Epithelial cell of prostate (primary cell): ENCODE results near the gene ZBP1.

ENCODE experiments used
- DNase-seq: peaks from one replicate; pipeline ENCODE4 v3.0.0-alpha.2; 2011; ENCODE audit warnings: low read depth, low spot score
- H3K27ac ChIP-seq: fragments of 450-650 bp; 2 replicates; pipeline ENCODE4 v1.5.1; 2017; ENCODE audit warnings: mild to moderate bottlenecking

The ZBP1 gene

DNA sequence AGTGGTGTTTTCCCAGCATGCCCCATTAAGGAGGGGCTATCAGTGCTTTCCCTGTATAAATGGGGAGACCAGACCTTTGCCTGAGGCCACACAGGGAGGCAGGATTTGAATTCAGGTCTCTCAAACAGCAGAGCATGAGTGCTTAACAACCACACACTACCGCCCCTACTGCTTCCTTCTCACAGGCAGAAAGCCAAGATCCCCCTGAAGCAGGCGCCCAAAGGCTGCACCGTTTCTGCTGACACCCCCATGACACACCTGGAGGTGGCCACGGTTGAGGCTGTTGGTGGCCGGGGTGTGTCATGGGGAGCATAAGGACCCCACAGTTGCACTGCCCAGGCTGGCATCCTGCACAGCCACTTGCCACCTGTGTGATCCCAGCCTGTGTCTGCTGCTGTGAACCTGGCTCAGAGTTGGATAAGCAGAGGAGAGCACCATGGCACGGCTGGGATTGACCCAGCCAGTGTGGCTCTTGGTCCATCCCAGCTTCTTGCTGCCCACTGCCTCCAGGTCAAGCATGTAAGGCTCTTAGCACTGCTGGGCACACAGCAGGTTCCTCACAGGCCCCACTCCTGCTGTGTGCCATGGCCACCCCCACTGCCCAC is 31.0 kb downstream of the ZBP1 start:
- H3K27ac ChIP-seq = no peak overlapping the region
- DNase-seq = no peak

- no peak for DNase-seq
- no peak overlapping the region for H3K27ac ChIP-seq
Observed at GRCh38 chr20:57588596-57588995, 31.6 kb downstream of the ZBP1 start.

- no peak for DNase-seq
- H3K27ac ChIP-seq = no peak overlapping the region
Observed at GRCh38 chr20:57587989-57588377, 32.2 kb downstream of the ZBP1 start.

GRCh38 chr20:57587278-57587988 is 32.8 kb downstream of the ZBP1 start:
- H3K27ac ChIP-seq = no peak overlapping the region
- DNase-seq = no peak

DNA sequence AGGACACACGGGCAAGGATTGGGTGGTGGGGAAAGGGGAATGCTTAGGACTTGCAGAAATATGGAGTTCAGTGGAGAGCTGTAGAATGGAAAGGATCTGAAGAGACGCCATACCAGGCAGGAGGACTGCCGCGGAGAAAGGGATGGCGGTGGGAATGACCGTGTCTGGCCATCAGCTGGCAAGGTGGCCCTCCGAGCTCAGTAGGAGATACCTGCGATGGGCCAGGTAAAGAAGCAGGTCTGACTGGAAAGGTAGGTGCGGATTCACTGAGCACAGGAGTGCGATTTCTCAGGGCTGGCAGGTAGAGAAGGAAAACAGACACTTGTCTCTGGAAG is 33.3 kb downstream of the ZBP1 start:
- no peak overlapping the region for H3K27ac ChIP-seq
- no peak for DNase-seq

DNA sequence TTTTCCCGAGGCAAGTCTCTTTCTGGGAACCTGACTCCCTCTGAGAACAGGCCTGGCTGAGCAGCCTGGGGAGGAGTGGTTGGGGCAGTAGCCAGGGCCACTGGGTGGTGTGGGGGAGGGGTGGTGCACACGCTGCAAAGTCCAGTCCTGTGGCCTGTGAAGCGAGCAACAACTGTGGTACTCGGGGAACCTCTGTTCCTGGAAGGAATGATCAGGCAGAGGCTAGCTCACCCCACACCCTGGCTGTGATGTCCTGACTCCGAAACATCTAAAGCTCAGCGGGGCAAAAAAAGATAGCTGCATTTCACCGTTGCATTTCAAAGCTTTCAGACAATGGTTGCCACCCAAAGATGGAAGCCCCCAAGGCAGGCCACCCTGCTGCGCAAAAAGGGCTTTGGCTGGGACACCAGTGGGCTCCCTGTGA is 33.8 kb downstream of the ZBP1 start:
- no peak for DNase-seq
- no peak overlapping the region for H3K27ac ChIP-seq

DNA sequence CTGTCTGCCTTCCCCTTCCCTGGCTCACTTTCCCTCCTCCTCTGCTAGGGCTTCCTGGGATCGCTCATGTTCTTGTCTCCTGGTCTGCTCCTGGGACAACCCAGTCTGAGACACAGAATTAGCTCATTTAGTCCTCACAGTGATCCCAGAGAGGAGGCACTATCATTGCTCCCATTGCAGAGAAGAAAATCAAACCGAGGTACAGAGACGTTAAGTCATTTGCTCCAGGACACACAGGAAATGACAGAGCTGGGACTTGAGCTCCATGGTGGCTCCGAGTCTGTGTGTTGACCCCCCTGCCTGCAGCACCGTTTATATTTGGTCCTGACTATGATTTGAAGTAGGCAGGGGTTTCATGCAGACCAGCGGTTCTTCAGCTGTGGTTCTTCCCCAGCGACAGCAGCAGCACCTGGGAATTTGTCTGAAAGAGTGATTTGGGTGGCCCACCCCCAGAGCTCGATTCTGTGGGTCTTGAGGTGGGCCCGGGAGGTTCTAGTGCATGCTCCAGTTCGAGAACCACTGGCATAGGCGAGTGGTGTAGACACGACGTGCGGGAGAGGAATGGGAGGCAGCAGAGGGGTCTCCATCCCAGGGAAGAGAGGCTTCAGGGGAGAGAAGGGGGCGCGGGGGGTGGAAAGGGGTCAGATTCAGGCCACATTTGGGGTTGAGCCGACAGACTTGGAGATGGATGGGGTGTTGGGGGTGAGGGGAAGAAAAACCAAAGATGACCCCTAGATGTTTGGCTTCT is 34.6 kb downstream of the ZBP1 start:
- DNase-seq = no peak
- no peak overlapping the region for H3K27ac ChIP-seq

DNA sequence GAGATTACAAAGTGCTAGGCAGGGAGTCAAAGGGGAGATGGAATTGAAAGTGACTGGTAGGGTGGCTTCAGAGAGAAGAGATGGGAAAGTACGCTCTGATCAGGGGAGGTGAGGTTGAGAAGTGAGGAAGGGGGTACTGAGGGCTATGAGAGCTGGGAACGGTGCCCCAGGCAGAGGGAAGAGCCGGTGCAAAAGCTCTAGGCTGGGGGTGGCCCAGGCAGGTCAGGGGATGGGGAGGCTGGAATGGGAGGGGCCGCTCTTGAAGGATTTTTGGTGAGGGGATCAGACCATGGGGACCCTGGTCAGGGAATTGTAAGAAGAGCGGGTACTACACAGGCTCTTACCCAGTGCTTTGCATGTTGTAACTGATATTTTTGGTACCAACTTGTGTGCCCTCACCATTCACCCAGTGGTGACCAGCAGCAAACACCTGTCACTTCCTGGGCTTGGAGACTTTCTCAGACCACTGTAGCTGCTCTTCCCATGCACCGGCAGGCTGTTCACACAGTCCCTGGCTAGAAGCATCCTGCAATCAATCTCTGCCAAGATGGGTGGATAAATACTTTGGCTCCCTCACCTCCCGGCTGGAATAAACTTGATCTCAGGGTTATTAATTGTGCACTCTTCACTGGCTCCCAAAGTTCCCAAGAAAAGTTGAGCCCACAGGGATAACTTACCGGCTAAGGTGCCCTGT is 35.3 kb downstream of the ZBP1 start:
- no peak overlapping the region for H3K27ac ChIP-seq
- DNase-seq = no peak

DNA sequence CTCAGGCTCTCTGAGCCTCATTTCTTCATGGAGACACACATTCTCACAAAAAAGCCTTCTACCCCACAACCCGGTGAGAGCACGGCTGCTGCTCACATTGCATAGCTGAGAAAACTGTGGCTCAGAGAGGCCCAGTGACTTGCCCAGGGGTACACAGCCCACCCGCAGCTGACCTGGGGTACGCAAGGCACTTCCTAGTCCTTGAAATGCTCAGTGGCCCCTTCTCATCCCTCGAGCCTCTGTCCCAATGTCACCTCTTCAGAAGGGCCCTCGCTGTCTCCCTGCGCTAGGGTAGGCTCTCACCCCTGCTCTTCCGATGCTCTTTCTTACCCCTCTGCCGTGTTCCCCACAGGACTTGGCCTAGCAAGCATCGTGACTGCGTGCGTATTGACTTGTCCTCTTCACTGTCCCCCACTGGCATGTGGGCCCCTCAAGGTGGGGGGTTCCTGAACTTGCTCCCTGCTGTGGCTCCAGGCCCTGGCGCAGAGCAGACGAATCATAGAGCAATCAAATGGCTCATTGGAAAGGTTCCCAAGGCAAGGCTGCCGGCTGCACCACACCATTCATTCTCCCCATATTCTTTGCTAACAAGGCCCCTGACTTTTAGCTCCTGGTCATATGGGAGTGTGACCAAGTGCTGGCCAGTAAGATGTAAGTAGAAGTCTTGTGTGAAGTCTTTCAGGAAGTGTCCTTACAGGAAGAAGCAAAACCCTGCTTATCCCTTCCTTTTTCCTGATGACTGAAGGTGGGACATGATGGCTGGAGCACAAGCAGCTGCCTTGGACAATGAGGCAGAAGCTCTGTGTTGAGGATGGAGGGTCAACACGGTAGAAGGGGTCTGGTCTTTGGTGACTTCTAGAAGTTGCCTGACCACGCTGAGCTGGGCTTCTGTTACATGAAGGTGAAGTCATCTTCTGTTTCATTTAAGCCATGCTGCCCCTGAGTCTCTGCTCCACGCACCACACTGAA is 36.7 kb downstream of the ZBP1 start:
- no peak for DNase-seq
- H3K27ac ChIP-seq = no peak overlapping the region

DNA sequence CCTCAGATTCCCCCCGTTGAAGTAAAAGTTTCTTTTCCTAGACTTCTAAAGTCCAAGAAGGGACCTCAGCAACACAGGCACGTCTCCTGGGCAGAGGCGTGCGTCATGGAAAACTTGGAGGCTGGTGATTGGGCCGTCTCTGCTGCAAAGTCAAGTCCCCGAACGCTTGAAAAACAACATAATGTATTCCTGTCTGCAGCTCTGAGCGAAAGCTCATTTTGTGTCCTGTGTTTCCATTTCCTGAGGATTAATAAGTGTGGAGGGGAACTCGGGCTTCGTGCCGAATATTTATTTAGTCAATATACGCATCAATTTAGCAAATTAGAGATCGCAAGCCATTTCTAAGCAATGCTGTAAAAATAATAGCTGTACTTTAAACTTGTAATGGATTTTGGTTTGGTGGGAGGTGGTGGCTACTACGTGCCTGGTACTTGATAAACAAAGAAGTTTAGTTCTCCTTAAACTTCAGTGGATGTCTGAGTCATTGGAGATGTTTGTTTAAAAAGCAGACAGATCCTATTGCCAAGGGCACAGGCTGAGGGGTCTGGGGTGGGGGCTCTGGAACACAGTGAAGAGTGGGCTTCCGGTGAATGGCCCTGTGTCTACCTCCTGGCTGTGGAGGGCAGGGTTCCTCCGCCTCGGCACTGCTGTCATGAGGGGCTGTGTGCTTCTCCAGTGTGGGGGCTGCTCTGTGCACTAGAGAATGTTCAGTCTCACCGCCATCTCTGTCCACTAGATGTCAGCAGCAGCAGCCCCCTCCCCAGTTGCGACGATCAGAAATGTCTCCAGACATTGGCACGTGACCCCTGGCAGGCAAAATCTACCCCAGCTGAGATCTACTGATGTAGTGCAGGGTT is 37.6 kb downstream of the ZBP1 start:
- no peak for DNase-seq

DNA sequence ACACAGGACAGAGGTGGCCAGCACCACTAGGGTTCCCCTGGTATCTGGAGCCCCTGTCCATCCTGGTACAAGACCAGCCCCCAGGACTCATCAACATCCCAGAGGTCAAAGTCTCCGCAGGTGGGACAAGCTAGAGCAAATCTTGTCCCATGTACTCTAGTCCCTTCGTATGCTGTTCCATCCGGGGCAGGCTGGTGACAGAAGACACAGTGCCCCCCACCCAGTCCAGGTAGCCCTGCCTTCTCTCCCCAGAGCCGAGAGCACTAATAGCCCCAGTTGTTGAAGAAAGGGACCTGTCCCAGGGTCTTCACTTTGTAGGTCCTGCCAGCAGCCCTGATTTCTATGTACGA is 38.2 kb downstream of the ZBP1 start:
- DNase-seq = no peak
- H3K27ac ChIP-seq = no peak overlapping the region

More for the DNA sequence above, 37.6 kb downstream of the ZBP1 start:
- H3K27ac ChIP-seq = no peak overlapping the region

- H3K27ac ChIP-seq = no peak overlapping the region
- no peak for DNase-seq
Observed at GRCh38 chr20:57581202-57582028, 38.8 kb downstream of the ZBP1 start.

DNA sequence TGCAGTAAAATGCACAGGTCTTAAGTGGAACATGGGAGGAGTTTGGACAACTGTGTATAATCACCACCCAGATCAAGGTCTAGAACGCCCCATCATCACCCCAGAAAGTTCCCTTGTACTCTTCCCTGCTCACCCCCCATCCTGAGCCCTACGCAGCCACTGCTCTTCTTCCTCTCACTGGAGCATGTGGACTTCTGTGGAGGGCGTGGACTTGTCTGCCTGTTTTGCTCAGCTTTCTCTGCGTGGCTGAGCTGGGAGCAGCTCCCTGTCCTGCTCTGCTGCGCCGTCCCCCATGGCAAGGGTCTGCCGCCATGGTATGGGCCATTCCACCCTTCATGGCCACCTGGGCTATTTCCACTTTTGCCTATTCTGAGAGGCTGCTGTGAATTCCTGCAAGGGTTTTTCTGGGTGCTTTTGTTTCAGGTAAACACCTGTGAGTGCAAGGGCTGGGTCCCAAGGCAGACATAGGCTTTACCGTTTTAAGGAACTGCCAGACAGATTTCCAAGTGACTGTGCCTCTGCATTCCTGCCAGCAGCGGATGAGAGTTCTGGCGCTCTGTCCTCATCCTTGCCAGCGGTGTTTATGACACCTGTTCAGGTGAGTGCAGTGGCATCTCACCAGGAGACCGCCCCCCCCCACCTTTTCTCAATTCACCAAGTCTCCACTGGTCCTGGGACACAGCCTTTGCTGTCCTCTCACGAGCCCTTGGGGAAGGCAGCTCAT is 39.6 kb downstream of the ZBP1 start:
- H3K27ac ChIP-seq = no peak overlapping the region
- no peak for DNase-seq

DNA sequence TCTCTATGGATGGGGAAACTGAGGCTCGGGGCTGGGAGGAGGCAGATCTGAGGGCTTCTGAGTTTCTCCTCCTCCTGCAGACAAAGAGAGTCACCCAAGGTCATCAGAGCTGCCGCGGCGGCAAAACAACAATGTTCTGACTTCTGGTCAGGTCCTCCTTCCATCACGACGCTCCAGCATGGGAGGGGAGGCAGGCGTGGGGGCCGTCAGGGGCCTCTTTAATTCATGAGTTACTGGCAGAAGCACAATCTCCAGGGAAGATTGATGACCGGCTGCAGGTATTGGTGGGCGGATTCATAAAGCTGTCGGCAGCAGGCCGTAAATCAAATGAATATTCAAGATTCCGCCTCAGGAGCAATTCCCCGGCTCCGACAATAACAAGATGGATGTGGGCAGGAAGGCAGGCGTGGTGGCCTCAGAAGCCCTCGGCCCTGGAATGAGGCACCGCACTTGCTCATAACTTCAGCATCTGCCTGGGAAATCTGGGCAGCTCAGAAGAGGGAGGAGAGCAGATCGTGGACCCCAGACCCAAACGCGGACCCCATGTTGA is 40.3 kb downstream of the ZBP1 start:
- H3K27ac ChIP-seq = no peak overlapping the region
- no peak for DNase-seq

GRCh38 chr20:57579331-57579897 is 40.8 kb downstream of the ZBP1 start:
- no peak overlapping the region for H3K27ac ChIP-seq
- no peak for DNase-seq

DNA sequence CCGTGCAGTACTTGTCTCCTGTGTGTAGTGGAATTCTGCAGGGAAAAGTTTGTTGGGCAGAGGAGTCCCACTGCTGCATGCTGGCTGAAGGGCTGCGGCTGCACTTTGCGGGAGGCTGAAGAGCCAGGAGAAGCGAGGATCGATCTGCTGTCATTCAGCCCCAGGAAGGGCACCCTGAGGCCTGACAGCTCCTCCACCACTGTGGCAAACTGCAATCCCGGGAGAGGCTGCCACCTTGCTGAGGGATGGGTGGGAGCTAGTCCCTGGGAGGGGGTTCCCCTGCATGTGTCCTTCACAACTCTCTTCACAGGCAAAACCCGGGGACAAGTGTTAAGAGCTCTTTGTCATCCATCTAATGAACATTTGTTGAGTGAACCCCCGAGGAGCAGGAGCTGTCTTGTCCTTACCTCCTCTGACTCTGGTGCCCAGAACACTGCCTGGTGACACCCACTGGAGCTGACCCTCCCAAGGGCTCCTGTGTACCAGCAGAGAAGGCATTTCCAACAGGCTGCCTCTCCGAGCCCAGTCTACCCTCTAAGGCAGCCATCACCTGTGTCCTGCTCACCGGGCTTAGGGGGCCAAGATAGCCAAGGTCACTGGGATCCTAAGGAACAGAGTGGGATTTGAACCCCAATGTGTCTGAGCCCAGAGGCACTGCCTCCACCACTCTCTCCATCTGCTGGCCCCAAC is 41.6 kb downstream of the ZBP1 start:
- no peak for DNase-seq
- H3K27ac ChIP-seq = no peak overlapping the region
